NT2/D1 (cell line): Measurements from ENCODE around the gene GID4.

Source experiments
- YY1 ChIP-seq: IDR thresholded peaks from 2 replicates; pipeline ENCODE4 v1.6.1; 2011; ENCODE audit not compliant: insufficient read length, insufficient read depth
- ZNF274 ChIP-seq: IDR thresholded peaks from 2 replicates; pipeline ENCODE4 v1.6.1; 2011; ENCODE audit warnings: mild to moderate bottlenecking, low read depth, low read length

DNA sequence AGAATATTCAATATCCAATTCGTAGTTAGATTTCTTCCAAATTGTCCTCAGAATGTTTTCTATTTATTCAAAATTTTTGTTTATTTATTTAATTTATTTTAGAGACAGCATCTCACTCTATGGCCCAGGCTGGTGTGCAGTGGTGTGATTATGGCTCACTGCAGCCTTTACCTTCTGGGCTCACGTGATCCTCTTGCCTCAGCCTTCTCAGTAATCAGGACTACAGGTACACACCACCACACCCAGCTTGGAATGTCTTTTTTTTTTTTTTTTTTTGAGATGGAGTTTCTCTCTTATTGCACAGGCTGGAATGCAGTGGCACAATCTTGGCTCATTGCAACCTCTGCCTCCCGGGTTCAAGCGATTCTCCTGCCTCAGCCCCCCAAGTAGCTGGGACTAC lies 45.0 kb downstream of the GID4 start:
- TF ChIP-seq YY1 (no peak), ZNF274 (no peak)
